GM18498 (cell line): Measurements from ENCODE around the gene TMEM74B.

Experiments
- ATAC-seq: cut with Tn5 transposase; IDR thresholded peaks from one replicate; pipeline ENCODE4 v1.9.1; 2021; ENCODE audit warnings: mild to moderate bottlenecking, moderate library complexity; ENCODE audit not compliant: unreplicated experiment

TMEM74B gene

GRCh38 chr20:1206366-1207148, 21.8 kb upstream of the TMEM74B start:
- no peak for ATAC-seq

DNA sequence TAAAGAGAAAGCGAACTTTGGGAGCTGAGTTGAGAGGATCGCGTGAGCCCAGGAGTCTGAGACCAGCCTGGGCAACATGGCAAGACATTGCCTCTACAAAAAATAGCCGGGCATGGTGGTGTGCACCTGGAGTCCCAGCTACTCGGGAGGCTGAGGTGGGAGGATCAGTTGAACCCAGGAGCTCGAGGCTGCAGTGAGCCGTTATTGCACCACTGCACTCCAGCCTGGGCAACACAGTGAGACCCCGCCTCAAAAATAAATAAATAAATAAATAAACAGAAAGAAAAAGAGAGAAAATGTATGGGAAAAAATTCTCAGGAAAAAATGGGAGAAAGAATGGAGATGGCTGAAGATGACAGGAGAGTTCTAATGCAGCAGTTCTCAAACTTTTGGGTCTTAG, 21.0 kb upstream of the TMEM74B start:
- no peak for ATAC-seq

DNA sequence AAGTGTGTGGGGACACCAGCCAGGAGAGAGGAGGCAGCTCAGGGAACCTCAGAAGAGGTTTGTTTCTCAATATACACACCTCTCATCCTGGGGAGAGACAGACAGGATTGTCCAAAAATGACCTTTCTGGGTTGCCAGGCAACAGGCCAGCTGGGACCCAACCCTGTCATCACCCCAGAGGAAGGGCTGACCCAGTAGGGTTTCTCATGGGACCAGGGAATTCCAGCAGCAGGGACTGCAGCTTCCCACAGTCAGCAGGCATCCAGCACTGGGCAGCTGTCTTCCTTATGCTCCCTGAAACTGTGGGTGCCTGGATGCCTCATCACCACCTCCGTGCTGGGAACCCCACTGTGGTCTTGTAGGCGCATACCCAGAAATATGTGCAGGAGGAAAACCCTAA, 19.8 kb upstream of the TMEM74B start:
- ATAC-seq = no peak

GRCh38 chr20:1204113-1204512, 19.3 kb upstream of the TMEM74B start:
- no peak for ATAC-seq

DNA sequence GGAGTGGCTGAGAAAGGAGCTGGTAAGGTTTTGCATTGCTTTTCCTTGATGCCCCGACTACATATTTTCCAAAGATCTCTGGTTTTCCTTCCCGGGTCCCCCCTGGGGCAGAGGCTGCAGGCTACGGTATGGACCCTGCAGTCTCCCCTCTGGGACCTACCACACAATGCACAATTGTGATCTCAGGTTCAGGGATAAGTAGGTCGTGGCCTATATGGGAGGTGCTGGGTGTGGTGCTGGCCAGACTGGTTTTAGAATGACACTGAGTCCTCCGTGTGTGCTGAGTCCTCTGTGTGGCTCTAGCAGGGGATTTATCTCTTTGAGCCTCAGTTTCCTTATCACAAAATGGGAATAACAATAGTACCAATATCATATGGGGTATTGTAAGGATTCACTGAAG, 18.8 kb upstream of the TMEM74B start:
- no peak for ATAC-seq

DNA sequence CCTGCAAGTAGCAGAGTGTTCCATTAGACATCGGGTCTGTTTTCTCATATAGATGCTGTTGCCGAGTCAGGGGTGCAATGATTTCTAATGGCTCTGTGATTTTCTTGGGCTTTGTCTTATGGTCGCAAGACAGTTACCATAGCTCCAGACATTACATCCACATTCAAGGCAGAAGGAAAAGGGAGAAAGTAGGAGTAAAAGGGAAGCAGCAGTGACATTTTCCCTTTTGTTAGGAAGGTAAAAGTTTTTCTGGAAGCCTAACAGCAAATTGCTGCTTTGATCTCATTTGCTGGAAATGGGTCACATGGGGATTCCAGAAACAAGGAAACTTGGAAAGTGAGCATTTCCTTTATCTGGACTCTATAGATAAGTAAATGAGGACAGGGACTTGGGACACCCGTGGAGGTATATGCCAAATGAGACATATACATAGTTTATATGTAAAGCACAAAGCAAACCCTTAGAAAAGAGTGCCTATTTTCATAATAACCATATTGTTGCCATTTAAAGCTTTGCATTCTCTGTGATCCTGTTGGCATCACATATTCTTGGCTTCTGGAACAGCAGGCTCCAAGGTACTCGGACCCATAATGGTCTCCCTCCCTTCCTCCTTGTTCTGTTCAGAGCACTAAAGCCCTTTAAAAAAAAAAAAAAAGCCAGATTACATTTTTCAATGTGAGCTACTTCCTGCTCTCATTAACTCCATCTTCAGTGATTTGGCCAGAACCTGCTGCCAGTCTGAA, 18.2 kb upstream of the TMEM74B start, which contains the start of gene C20orf202:
Gene C20orf202 (plus strand): TSS at position 693 of the 743 bp plus-strand sequence. CDS start 132 bp downstream, outside the sequence.
- ATAC-seq = no peak

DNA sequence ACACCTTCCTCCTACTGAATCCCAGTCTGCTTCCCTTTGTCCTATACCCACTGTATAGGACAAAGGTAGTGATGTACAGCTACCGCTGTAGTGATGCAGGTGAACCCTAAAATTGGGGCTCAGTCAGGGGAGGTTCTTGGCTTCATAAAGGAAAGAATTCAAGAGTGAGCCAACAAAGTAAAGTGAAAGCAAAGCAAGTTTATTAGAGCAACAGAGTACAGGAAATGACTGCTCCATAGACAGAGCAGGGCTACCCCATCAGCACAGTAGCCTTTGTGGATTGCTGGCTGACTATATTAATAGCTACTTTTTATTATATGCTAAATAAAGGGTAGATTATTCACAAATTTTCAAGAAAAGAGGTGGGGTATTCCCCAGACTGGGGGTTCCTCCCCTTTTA, 15.2 kb upstream of the TMEM74B start:
- ATAC-seq = no peak

- ATAC-seq = no peak
Measured at GRCh38 chr20:1199212-1199873, 14.6 kb upstream of the TMEM74B start.

DNA sequence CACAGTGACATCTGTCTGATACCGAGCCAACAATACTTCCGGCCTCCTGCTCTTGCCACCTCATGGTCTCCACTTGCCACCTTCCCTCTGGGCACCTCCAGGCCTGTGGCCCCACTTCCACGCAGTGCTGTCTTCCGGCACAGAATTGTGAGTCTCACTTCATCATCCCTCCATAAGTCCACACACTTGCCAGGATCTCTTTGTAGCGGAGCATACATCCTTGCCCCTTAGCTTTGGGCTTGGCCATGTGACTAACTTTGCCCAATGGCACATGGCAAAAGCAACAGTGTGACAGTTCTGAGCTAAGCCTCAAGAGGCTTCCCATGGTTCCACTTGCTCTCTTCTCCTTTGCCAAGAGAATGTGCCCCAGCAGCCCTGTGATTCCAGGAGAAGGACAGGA, 14.0 kb upstream of the TMEM74B start:
- no peak for ATAC-seq

- no peak for ATAC-seq
Measured at GRCh38 chr20:1197801-1198200, 13.0 kb upstream of the TMEM74B start.

- no peak for ATAC-seq
Measured at GRCh38 chr20:1196634-1197033, 11.9 kb upstream of the TMEM74B start.

DNA sequence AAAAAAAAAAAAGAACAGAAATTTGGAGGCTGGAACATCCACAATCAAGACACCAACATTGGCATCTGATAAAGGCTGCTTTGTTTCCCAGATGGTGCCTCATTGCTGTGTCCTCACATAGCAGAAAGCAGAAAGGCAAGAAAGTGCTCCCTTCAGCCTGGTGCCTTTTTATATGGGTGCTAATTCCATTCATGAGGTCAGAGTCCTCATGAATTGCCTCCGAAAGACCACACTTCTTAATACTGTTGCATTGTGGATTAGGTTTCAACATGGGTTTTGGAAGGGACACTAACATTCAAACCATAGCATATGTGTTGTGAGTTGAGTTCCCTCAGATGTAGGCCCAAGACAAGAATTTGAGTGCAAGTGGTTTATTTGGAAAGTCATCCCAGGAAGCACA, 10.4 kb upstream of the TMEM74B start:
- no peak for ATAC-seq

DNA sequence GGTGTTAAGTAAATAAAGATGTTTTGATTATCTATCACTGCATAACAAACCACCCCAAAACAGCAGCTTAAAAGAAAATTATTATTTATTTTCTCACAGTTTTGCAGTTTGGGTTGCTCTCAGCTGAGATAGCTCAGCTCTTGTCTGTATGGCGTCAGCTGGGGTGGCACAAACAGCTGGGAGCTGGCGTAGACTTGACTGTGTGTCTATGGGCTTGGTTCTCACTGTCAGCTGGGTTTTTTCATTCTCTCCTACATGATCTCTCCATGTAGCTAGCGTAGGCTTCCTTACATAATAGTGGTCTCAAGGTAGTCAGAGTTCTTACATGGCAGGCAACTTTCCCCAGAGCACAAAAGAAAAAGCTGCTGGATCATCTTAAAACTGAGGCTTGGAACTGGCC, 6.5 kb upstream of the TMEM74B start:
- no peak for ATAC-seq

DNA sequence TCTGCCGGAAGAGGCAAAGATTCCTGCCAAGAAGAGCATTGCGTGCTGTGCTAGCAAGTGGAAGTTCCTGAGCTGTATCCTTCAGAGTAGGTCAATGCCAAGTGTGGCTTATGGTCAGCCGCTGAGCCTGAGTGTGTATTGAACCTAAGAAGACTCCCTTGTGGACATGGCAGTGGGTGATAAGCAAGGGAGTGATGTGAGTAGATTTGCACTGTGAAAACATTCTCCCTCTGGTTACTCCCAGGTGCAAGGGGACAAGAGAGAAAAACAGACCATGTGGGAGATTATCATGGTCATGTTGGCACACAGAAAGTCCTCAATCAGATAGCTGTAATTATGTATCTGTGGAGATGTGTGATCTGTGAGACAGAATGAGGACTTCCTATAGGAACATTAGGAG, 6.1 kb upstream of the TMEM74B start:
- ATAC-seq = no peak

GRCh38 chr20:1189827-1190226, 5.0 kb upstream of the TMEM74B start:
- ATAC-seq = no peak

- no peak for ATAC-seq
Measured at GRCh38 chr20:1188347-1188746, 3.6 kb upstream of the TMEM74B start.

DNA sequence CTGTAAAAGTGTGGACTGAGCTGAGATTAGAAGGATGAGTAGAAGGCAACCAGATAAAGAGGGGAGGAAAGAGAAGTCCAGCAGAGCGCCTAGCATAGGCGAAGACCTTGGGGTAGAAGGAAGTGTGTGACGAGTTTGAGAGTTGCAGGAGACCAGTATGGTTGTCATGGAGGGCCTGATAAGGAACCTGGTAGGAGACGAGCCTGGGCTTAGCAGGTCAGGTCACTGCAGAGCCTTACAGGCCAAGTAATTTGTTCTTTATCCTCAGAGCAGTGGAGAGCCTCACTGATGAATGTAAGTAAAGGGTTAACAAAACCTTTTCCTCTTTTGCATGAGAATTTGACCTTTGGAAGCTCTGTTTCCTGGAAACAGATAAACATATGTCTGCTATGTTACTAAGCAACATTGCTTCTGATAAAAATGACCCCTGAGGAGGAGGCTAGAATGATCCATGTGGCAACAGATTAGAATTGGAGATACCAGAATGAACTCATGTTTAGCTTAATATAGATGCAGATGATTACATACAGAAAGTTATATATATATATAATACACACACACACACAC, 2.9 kb upstream of the TMEM74B start:
- no peak for ATAC-seq

DNA sequence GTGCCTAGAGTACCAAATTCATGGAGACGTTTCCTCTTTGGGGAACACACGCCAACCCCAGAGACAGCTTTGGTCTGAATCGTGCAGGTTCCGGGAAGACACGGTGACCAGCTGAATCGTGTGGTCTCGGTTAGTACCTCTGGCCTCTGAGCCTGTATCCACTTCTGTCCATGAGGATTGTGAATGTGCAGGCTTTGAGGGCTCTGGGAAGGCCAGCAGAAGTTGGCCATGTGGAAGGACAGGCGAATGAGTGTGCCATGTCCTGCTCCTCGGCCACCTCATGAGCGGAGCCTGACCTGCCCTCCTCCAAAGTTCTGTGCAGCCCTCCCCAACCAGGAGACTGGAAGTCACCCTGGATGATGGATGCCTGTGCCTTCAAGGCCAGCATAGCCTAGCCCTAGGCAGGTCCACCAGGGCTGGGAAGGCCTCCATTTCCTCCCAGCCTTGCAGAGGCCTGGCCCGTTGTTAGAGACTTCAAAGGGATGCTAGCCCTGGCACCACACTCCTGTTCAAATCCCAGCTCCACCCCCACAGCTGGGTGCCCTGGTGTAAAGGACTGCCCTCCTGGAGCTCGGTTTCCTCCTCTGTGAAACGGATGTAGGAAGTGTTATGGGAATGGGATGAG, 1.7 kb upstream of the TMEM74B start:
- no peak for ATAC-seq

- ATAC-seq = no peak
Measured at GRCh38 chr20:1185790-1186334, 1.1 kb upstream of the TMEM74B start.

DNA sequence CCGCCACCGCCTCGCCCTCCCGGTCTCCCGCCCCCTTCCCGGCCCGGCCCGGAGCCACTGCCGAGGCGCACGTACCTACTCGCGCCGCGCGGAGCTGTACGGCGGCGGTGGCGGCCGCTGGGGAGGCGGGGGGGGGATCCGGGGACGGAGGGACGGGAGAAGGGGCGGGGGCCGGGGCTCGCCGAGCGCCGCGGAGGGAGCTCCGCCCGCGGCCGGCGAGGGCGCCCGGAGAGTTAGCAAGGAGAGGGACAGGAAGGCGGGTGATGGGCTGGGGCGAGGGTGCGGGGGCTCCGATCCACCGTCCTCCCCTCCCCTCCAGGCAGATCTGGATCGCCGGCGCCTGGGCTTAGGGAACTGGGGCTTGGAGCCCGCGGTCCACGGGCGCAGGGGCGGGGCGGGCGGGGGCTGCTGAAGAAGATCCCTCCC, 548 bp upstream of the TMEM74B start:
- ATAC-seq = no peak

GRCh38 chr20:1184260-1184637, 532 bp downstream of the TMEM74B start:
- no peak for ATAC-seq
